ENCODE measurements around the gene KCNK16. TPM values are rescaled to one million over a fixed set of nuclear protein-coding genes. Genes with fewer than 3 reads are reported as not detected.
A peak's percentile ranks its signal among the peaks of the same experiment; 100 is the strongest.

The KCNK16 gene
- total RNA-seq, 2 donors from 2014 or later, result not detected

DNA sequence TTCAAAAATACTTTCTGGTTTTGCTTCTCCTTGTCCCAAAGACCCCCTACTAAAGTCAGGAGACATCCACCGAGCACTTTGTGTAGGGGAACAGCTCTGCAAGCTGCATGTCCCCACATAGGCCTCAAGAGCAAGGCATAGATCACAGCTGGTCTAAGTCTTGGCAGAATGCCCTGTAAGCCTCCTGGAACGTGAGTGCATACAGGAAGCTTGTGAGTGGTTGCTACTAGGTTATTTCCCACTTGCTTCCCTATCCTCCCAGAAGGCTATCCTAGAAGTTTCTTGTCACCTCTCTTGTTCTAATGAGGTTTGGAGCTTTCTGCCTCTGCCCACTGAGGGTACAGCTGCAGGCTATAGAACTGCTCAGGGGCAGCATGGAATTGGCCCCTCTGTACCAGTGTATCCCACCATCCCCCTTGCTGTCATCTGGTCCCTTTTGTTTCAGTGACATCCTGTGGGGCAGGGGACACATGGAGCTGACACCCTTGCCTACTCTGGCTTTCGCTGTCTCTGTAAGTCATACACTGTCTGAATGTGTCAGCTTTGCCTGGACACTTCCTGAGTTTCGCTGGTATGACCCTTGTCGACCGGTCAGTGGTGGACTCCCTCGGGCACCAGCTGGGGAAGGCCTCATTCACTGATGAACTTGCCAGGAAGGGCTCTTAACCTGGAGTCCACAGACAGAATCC, 35.6 kb upstream of the KCNK16 start:
- no peak overlapping the region for H3K4me3 ChIP-seq
- DNase-seq (ENCODE audit: low spot score), result no peak
- TF ChIP-seq, protein P1, sequence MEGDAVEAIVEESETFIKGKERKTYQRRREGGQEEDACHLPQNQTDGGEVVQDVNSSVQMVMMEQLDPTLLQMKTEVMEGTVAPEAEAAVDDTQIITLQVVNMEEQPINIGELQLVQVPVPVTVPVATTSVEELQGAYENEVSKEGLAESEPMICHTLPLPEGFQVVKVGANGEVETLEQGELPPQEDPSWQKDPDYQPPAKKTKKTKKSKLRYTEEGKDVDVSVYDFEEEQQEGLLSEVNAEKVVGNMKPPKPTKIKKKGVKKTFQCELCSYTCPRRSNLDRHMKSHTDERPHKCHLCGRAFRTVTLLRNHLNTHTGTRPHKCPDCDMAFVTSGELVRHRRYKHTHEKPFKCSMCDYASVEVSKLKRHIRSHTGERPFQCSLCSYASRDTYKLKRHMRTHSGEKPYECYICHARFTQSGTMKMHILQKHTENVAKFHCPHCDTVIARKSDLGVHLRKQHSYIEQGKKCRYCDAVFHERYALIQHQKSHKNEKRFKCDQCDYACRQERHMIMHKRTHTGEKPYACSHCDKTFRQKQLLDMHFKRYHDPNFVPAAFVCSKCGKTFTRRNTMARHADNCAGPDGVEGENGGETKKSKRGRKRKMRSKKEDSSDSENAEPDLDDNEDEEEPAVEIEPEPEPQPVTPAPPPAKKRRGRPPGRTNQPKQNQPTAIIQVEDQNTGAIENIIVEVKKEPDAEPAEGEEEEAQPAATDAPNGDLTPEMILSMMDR (IDR thresholded peaks at IDR 0.05), result no peak
- H3K27ac ChIP-seq, result no peak overlapping the region
- H3K27me3 ChIP-seq, result no peaks in the 10 kb centered on the region
- no peaks in the 10 kb centered on the region for H3K4me1 ChIP-seq
- H3K9me3 ChIP-seq, result no peaks in the 10 kb centered on the region
- no peaks in the 10 kb centered on the region for H3K36me3 ChIP-seq

DNA sequence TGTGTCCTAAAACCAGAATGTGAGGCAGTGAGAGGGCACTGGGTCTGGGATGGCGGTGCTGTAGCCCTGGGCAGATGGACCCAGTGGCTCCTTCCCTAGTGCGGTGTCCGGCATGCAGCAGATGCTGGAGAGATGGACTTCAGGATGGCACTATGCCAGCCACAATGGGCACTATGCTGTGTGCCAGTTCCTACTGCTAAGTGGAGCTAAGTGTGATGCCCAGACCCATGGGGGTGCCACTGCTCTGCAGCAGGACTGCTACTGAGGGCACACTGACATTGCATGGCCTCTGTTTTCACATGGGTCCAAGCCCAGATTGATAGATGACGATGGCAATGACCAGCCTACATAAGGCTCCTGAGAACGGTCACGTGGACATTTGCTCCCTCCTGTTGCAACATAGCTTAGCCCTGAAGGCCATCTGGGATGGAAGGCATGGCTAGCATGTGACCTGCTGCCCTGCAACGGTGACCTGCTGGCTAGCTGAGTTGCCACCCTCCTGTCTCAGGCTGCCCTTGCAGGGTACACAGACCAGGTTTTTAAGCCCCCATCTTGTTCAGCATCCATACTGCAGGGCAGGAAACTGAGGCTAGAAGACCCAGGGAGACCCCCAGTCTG, 31.3 kb upstream of the KCNK16 start:
- no peaks in the 10 kb centered on the region for H3K9me3 ChIP-seq
- H3K27me3 ChIP-seq, result no peaks in the 10 kb centered on the region
- no peak overlapping the region for H3K27ac ChIP-seq
- DNase-seq (ENCODE audit: low spot score), result no peak
- TF ChIP-seq, protein P1 (IDR thresholded peaks at IDR 0.05), result no peak
- H3K36me3 ChIP-seq, result no peaks in the 10 kb centered on the region
- H3K4me1 ChIP-seq, result no peaks in the 10 kb centered on the region
- H3K4me3 ChIP-seq, result no peak overlapping the region

- H3K36me3 ChIP-seq, result no peaks in the 10 kb centered on the region
- no peak for DNase-seq (ENCODE audit: low spot score)
- TF ChIP-seq, protein P1 (IDR thresholded peaks at IDR 0.05), result no peak
- no peak overlapping the region for H3K27ac ChIP-seq
- no peak overlapping the region for H3K4me3 ChIP-seq
- no peaks in the 10 kb centered on the region for H3K9me3 ChIP-seq
- H3K27me3 ChIP-seq, result no peaks in the 10 kb centered on the region
- no peaks in the 10 kb centered on the region for H3K4me1 ChIP-seq
These were observed 28.4 kb upstream of the KCNK16 start for GRCh38 chr6:39350723-39351505.

DNA sequence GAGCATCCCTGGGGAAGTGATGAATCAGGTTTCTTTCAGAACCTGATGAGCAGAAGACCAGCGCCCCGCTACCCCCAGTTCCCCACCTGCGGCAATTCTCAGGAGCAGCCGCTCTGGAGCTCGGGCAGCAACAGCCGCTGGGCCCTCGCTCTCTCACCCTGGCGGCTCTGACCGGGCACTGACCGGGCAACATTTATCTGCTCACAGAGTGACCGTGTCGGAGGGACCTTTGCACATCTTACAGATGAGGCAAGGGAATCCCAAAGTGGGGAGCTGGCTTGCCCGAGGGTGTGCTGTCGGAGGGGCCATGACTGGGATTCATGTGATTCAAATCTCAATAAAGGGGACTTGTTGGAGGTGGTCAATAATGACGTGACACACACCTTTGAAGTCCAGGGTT, 26.2 kb upstream of the KCNK16 start:
- H3K9me3 ChIP-seq, result no peaks in the 10 kb centered on the region
- no peak overlapping the region for H3K4me3 ChIP-seq

DNA sequence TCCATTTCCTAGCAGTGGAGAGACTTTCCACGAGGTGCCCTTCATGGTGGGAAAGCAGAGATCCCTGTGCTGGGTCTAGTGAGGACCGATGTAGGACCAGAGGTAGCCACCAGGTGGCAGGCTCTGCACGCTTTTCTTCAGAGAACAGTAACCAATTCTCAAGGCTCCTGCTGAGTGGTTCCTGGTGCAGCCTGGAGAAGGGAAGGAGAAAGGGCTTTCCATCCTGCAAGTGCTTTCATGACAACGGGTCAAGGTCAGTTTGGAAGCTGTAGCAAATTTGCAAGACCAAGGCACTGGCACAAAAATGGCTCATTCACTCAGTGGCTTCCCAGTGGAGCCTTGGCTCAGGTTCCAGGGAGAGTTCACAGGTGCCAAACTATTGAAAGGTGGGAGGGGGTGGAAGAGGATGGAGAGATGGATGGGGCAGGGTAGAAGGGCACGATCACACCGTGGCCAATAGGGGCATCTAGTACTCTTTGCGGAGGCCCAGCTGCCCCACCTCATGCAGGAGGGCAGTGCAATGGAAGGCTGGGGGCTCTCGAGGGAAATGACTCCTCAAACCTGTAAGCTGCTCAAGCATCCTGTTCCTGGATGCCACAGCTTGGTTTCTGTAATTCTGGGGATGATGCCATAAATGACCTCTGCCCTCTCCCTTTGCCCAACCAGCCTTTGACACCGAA, 25.5 kb upstream of the KCNK16 start:
- peak; percentile 77 for DNase-seq (ENCODE audit: low spot score)
- no peak overlapping the region for H3K27ac ChIP-seq
- no peaks in the 10 kb centered on the region for H3K9me3 ChIP-seq
- no peak overlapping the region for H3K4me3 ChIP-seq
- H3K4me1 ChIP-seq, result peaks cover 0 to 7% of the 10 kb centered on the region in 2 donors
- H3K36me3 ChIP-seq, result no peaks in the 10 kb centered on the region
- TF ChIP-seq, protein P1 (IDR thresholded peaks at IDR 0.05), result peak; percentile 83 to 92
- no peaks in the 10 kb centered on the region for H3K27me3 ChIP-seq

More for the DNA sequence above, 26.2 kb upstream of the KCNK16 start:
- no peak for DNase-seq (ENCODE audit: low spot score)
- H3K36me3 ChIP-seq, result no peaks in the 10 kb centered on the region
- no peak overlapping the region for H3K27ac ChIP-seq
- no peaks in the 10 kb centered on the region for H3K27me3 ChIP-seq
- TF ChIP-seq, protein P1 (IDR thresholded peaks at IDR 0.05), result no peak
- peaks cover 0 to under 1% of the 10 kb centered on the region in 2 donors for H3K4me1 ChIP-seq
